HEK293 (cell line): ENCODE results near the gene RTN1.

Experiments
- CTCF ChIA-PET: fragments of 350-600 bp; formaldehyde crosslinking; extraction: SDS; loops from one replicate; lab custom pipeline; 2021; ENCODE audit warnings: antibody characterized with exemption; lab: Yijun Ruan, JAX
- POLR2A ChIA-PET: fragments of 300-600 bp; formaldehyde crosslinking; extraction: SDS; loops from one replicate; lab custom pipeline; 2020; ENCODE audit warnings: antibody characterized with exemption, inconsistent platforms; lab: Yijun Ruan, JAX
- H3K27ac ChIP-seq: fragments of 200-500 bp; sonication (Bioruptor generic); 2 replicates; pipeline ENCODE4 v1.5.1; 2014; ENCODE audit warnings: low read depth, low read length, control low read depth, inconsistent platforms; ENCODE audit errors: extremely low read depth
- H3K36me3 ChIP-seq, 2 experiments: fragments of 200-500 bp in 1 of 2; sonication (Bioruptor generic) in 1 of 2; 1 replicate in 1 of 2; 2 replicates in 1 of 2; pipeline ENCODE4 v1.5.1; 2014 to 2017; ENCODE audit warnings: inconsistent platforms in 2 of 2, low read length in 2 of 2; ENCODE audit not compliant: control insufficient read depth in 2 of 2, insufficient read depth in 1 of 2
- H3K4me1 ChIP-seq: fragments of 200-500 bp; sonication (Bioruptor generic); 2 replicates; pipeline ENCODE4 v1.5.1; 2014; ENCODE audit warnings: mild to moderate bottlenecking, low read length, inconsistent platforms; ENCODE audit not compliant: control insufficient read depth, insufficient read depth
- H3K4me3 ChIP-seq: 2 replicates; pipeline ENCODE4 v1.5.1; 2011; ENCODE audit warnings: low read depth, mild to moderate bottlenecking, control low read depth, low read length, moderate library complexity
- H3K9me3 ChIP-seq: fragments of 200-500 bp; sonication (Bioruptor generic); 2 replicates; pipeline ENCODE4 v1.5.1; 2014; ENCODE audit warnings: low read depth, low read length, inconsistent platforms; ENCODE audit not compliant: control insufficient read depth, insufficient read depth
- PRDM4 ChIP-seq: fragments of 450-650 bp; formaldehyde crosslinking; IDR thresholded peaks from 2 replicates; pipeline ENCODE4 v1.5.1; 2017; ENCODE audit warnings: missing biosample characterization, missing genetic modification characterization
- SCRT1 ChIP-seq: fragments of 450-650 bp; formaldehyde crosslinking; IDR thresholded peaks from 2 replicates; pipeline ENCODE4 v1.5.1; 2016; ENCODE audit warnings: missing biosample characterization, missing genetic modification characterization, borderline replicate concordance
- SETDB1 ChIP-seq: IDR thresholded peaks from one replicate; pipeline ENCODE4 v1.6.1; 2017; ENCODE audit warnings: mild to moderate bottlenecking, low read length, moderate library complexity, mixed read lengths; ENCODE audit not compliant: insufficient read length
- TCF7L2 ChIP-seq: IDR thresholded peaks from 2 replicates; pipeline ENCODE4 v1.6.1; 2011; ENCODE audit warnings: low read depth, mild to moderate bottlenecking, inconsistent platforms, low read length, moderate library complexity, borderline replicate concordance
- ZBTB49 ChIP-seq: fragments of 450-650 bp; formaldehyde crosslinking; IDR thresholded peaks from 2 replicates; pipeline ENCODE4 v1.5.1; 2016; ENCODE audit warnings: missing biosample characterization, missing genetic modification characterization, low read depth
- ZNF138 ChIP-seq: fragments of 450-650 bp; formaldehyde crosslinking; IDR thresholded peaks from 2 replicates; pipeline ENCODE4 v1.5.1; 2016; ENCODE audit warnings: missing biosample characterization, missing genetic modification characterization, borderline replicate concordance
- ZNF140 ChIP-seq: fragments of 450-650 bp; formaldehyde crosslinking; IDR thresholded peaks from 2 replicates; pipeline ENCODE4 v1.5.1; 2016; ENCODE audit warnings: missing biosample characterization, missing genetic modification characterization
- ZNF155 ChIP-seq: fragments of 450-650 bp; formaldehyde crosslinking; IDR thresholded peaks from 2 replicates; pipeline ENCODE4 v1.5.1; 2016; ENCODE audit warnings: missing biosample characterization, missing genetic modification characterization
- ZNF169 ChIP-seq: fragments of 450-650 bp; formaldehyde crosslinking; IDR thresholded peaks from 2 replicates; pipeline ENCODE4 v1.5.1; 2016; ENCODE audit warnings: missing biosample characterization, missing genetic modification characterization
- ZNF280C ChIP-seq: fragments of 450-650 bp; formaldehyde crosslinking; IDR thresholded peaks from 2 replicates; pipeline ENCODE4 v1.5.1; 2016; ENCODE audit warnings: missing biosample characterization, missing genetic modification characterization
- ZNF302 ChIP-seq: fragments of 450-650 bp; formaldehyde crosslinking; IDR thresholded peaks from 2 replicates; pipeline ENCODE4 v1.5.1; 2016; ENCODE audit warnings: missing biosample characterization, missing genetic modification characterization, low read depth
- ZNF513 ChIP-seq: fragments of 450-650 bp; IDR thresholded peaks from 2 replicates; pipeline ENCODE4 v1.5.1; 2018; ENCODE audit warnings: missing biosample characterization, missing genetic modification characterization
- ZNF544 ChIP-seq: fragments of 450-650 bp; formaldehyde crosslinking; IDR thresholded peaks from 2 replicates; pipeline ENCODE4 v1.5.0; 2017; ENCODE audit warnings: missing biosample characterization, missing genetic modification characterization
- ZNF624 ChIP-seq: fragments of 450-650 bp; formaldehyde crosslinking; IDR thresholded peaks from 2 replicates; pipeline ENCODE4 v1.5.1; 2017; ENCODE audit warnings: missing biosample characterization, missing genetic modification characterization
- ZNF777 ChIP-seq: fragments of 450-650 bp; formaldehyde crosslinking; IDR thresholded peaks from 2 replicates; pipeline ENCODE4 v1.5.1; 2017; ENCODE audit warnings: missing biosample characterization, missing genetic modification characterization, borderline replicate concordance
- ZNF837 ChIP-seq: fragments of 450-650 bp; formaldehyde crosslinking; IDR thresholded peaks from 2 replicates; pipeline ENCODE4 v1.5.1; 2016; ENCODE audit warnings: missing biosample characterization, missing genetic modification characterization
- ZSCAN16 ChIP-seq: fragments of 450-650 bp; formaldehyde crosslinking; IDR thresholded peaks from 2 replicates; pipeline ENCODE4 v1.5.1; 2016; ENCODE audit warnings: missing biosample characterization, missing genetic modification characterization
- TF ChIP-seq, protein P1 (sequence below): fragments of 450-650 bp; formaldehyde crosslinking; optimal IDR thresholded peaks from 2 replicates; pipeline ENCODE3; 2016; ENCODE audit warnings: missing biosample characterization, mild to moderate bottlenecking, missing genetic modification characterization
- TF ChIP-seq, protein P2 (sequence below): fragments of 450-650 bp; formaldehyde crosslinking; IDR thresholded peaks from 2 replicates; pipeline ENCODE4 v1.5.1; 2016; ENCODE audit warnings: missing biosample characterization, missing genetic modification characterization
- TF ChIP-seq, protein P3 (sequence below): fragments of 450-650 bp; formaldehyde crosslinking; IDR thresholded peaks from 2 replicates; pipeline ENCODE4 v1.5.1; 2016; ENCODE audit warnings: missing biosample characterization, missing genetic modification characterization
- TF ChIP-seq, protein P4 (sequence below): fragments of 450-650 bp; formaldehyde crosslinking; IDR thresholded peaks from 2 replicates; pipeline ENCODE4 v1.5.1; 2016; ENCODE audit warnings: missing biosample characterization, missing genetic modification characterization, low read depth

RTN1 gene

GRCh38 chr14:59919570-59920377, 49.2 kb upstream of the RTN1 start, which contains the start of gene LRRC9:
Gene LRRC9, plus strand, starts transcription at chr14:59920144.
- Histone ChIP-seq H3K4me1 (peaks cover 3% of the 10 kb centered on the region; the same call in 1 of the 2 replicates), H3K36me3 (peaks cover 0 to 5% of the 10 kb centered on the region in 2 experiments; a peak in 2 of 3 replicates), H3K4me3 (peak within 1 kb of the TSS; percentile 67), H3K9me3 (no peaks in the 10 kb centered on the region), H3K27ac (peak within 1 kb of the TSS; percentile 74)
- ChIA-PET POLR2A (interaction anchor here (0.5 to 0.6 kb wide), 4 partner anchors 105 to 791 kb away, joined by 3 to 7 read pairs (median 4); partner anchors contain the start of genes JKAMP and L3HYPDH), CTCF (interaction anchor here (0.8 kb wide), 1 partner anchor 412 kb away, joined by 3 read pairs; no protein-coding TSS in a partner anchor)
- TF ChIP-seq ZNF544 (no peak), TCF7L2 (no peak), ZNF302 (tag by site-specific recombination) (no peak), ZNF169 (no peak), ZNF280C (tag by site-specific recombination) (no peak), ZNF624 (tag by site-specific recombination) (no peak), ZNF513 (no peak), ZNF140 (tag by site-specific recombination) (no peak), SETDB1 (no peak), ZNF138 (no peak), ZNF837 (tag by site-specific recombination) (no peak), ZSCAN16 (tag by site-specific recombination) (no peak), SCRT1 (tag by site-specific recombination) (no peak), PRDM4 (tag by site-specific recombination) (no peak), ZNF777 (tag by site-specific recombination) (0 out of 2 replicates have a peak, but pooled peaks have one; percentile 36), ZNF155 (no peak), ZBTB49 (tag by site-specific recombination) (no peak)
- TF ChIP-seq, protein P1, sequence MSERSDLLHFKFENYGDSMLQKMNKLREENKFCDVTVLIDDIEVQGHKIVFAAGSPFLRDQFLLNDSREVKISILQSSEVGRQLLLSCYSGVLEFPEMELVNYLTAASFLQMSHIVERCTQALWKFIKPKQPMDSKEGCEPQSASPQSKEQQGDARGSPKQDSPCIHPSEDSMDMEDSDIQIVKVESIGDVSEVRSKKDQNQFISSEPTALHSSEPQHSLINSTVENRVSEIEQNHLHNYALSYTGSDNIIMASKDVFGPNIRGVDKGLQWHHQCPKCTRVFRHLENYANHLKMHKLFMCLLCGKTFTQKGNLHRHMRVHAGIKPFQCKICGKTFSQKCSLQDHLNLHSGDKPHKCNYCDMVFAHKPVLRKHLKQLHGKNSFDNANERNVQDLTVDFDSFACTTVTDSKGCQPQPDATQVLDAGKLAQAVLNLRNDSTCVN (tag by site-specific recombination), result peak; percentile 38
- TF ChIP-seq, protein P2, sequence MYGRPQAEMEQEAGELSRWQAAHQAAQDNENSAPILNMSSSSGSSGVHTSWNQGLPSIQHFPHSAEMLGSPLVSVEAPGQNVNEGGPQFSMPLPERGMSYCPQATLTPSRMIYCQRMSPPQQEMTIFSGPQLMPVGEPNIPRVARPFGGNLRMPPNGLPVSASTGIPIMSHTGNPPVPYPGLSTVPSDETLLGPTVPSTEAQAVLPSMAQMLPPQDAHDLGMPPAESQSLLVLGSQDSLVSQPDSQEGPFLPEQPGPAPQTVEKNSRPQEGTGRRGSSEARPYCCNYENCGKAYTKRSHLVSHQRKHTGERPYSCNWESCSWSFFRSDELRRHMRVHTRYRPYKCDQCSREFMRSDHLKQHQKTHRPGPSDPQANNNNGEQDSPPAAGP, result no peak
- TF ChIP-seq, protein P3, sequence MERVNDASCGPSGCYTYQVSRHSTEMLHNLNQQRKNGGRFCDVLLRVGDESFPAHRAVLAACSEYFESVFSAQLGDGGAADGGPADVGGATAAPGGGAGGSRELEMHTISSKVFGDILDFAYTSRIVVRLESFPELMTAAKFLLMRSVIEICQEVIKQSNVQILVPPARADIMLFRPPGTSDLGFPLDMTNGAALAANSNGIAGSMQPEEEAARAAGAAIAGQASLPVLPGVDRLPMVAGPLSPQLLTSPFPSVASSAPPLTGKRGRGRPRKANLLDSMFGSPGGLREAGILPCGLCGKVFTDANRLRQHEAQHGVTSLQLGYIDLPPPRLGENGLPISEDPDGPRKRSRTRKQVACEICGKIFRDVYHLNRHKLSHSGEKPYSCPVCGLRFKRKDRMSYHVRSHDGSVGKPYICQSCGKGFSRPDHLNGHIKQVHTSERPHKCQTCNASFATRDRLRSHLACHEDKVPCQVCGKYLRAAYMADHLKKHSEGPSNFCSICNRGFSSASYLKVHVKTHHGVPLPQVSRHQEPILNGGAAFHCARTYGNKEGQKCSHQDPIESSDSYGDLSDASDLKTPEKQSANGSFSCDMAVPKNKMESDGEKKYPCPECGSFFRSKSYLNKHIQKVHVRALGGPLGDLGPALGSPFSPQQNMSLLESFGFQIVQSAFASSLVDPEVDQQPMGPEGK (tag by site-specific recombination), result 0 out of 2 replicates have a peak, but pooled peaks have one; percentile 61
- TF ChIP-seq, protein P4, sequence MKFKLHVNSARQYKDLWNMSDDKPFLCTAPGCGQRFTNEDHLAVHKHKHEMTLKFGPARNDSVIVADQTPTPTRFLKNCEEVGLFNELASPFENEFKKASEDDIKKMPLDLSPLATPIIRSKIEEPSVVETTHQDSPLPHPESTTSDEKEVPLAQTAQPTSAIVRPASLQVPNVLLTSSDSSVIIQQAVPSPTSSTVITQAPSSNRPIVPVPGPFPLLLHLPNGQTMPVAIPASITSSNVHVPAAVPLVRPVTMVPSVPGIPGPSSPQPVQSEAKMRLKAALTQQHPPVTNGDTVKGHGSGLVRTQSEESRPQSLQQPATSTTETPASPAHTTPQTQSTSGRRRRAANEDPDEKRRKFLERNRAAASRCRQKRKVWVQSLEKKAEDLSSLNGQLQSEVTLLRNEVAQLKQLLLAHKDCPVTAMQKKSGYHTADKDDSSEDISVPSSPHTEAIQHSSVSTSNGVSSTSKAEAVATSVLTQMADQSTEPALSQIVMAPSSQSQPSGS, result no peak
